Stomach (tissue), 4 donors: Measurements from ENCODE around the gene TPH1.

Experiments
- CTCF ChIP-seq, 7 experiments: fragments of 450-650 bp in 4 of 7; fragments of 200-600 bp in 3 of 7; sonication (generic) in 3 of 7; IDR thresholded peaks; one replicate each; pipeline ENCODE4 v1.5.1; 2016 to 2019; ENCODE audit warnings: antibody characterized with exemption in 7 of 7, control low read depth in 2 of 7, mild to moderate bottlenecking in 1 of 7
- EP300 ChIP-seq: sonication (generic); formaldehyde crosslinking; IDR thresholded peaks from one replicate; pipeline ENCODE4 v1.6.1; 2017; ENCODE audit warnings: antibody characterized with exemption
- POLR2A ChIP-seq, 4 donors: fragments of 450-650 bp; IDR thresholded peaks; one replicate each; pipeline ENCODE4 v1.6.1; 2016; ENCODE audit warnings: antibody characterized with exemption in 4 of 4, control low read depth in 2 of 4, mild to moderate bottlenecking in 1 of 4, moderate library complexity in 1 of 4

DNA sequence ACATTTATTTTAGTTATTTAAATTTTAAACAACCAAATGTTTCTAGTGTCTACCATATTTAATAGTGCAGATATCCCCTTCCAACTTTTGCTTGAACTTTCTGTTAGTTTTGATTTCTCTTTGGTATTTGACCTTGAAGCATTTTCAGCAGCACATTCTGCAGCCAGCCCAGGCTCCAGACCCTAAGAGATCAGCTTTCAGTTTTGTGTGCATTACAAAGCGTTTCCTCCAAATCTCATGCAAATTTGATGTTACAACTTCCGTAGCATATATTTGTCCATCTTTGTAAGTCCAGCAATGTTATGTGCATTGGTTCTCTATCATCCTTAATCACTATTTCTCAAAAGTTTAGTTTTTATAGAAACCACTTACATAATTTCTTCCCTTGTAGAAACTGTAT, 18.6 kb downstream of the TPH1 start:
- TF ChIP-seq CTCF (IDR thresholded peaks at IDR 0.05) (no peak), POLR2A (IDR thresholded peaks at IDR 0.05) (no peak), EP300 (no peak)
